ENCODE measurements around the gene CACNA1B. TPM values are rescaled to one million over a fixed set of nuclear protein-coding genes. Genes with fewer than 3 reads are reported as not detected.
"Not testable (repeated sequence)": the region's sequence is repeated elsewhere in the genome, so short reads cannot be mapped to it uniquely, and the experiment has no call there.

The CACNA1B gene
- under 0.01 and 0.07 TPM in 2 replicates for total RNA-seq

GRCh38 chr9:137877506-137878122, at the start of gene CACNA1B:
TSS of gene CACNA1B (plus strand) at chr9:137877782. CDS start at chr9:137877934, 152 bp downstream.
- peak within 1 kb of the TSS; percentile 27 for H3K4me3 ChIP-seq (ENCODE audit: low read depth, low read length)

GRCh38 chr9:137827908-137828526, 49.6 kb upstream of the CACNA1B start:
- no peak overlapping the region for H3K4me3 ChIP-seq (ENCODE audit: low read depth, low read length)
- TF ChIP-seq, protein P1, sequence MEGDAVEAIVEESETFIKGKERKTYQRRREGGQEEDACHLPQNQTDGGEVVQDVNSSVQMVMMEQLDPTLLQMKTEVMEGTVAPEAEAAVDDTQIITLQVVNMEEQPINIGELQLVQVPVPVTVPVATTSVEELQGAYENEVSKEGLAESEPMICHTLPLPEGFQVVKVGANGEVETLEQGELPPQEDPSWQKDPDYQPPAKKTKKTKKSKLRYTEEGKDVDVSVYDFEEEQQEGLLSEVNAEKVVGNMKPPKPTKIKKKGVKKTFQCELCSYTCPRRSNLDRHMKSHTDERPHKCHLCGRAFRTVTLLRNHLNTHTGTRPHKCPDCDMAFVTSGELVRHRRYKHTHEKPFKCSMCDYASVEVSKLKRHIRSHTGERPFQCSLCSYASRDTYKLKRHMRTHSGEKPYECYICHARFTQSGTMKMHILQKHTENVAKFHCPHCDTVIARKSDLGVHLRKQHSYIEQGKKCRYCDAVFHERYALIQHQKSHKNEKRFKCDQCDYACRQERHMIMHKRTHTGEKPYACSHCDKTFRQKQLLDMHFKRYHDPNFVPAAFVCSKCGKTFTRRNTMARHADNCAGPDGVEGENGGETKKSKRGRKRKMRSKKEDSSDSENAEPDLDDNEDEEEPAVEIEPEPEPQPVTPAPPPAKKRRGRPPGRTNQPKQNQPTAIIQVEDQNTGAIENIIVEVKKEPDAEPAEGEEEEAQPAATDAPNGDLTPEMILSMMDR (conservative IDR thresholded peaks at IDR 0.05; ENCODE audit: low read depth, low read length), result no peak
- no peak for DNase-seq (ENCODE audit: low read depth)

More at GRCh38 chr9:137877506-137878122, at the start of gene CACNA1B:
- DNase-seq (ENCODE audit: low read depth), result not testable (repeated sequence)

- DNase-seq (ENCODE audit: low read depth), result no peak
- H3K4me3 ChIP-seq (ENCODE audit: low read depth, low read length), result no peak overlapping the region
- TF ChIP-seq, protein P1 (conservative IDR thresholded peaks at IDR 0.05; ENCODE audit: low read depth, low read length), result no peak
These were observed 48.9 kb upstream of the CACNA1B start for GRCh38 chr9:137828527-137829259.

DNA sequence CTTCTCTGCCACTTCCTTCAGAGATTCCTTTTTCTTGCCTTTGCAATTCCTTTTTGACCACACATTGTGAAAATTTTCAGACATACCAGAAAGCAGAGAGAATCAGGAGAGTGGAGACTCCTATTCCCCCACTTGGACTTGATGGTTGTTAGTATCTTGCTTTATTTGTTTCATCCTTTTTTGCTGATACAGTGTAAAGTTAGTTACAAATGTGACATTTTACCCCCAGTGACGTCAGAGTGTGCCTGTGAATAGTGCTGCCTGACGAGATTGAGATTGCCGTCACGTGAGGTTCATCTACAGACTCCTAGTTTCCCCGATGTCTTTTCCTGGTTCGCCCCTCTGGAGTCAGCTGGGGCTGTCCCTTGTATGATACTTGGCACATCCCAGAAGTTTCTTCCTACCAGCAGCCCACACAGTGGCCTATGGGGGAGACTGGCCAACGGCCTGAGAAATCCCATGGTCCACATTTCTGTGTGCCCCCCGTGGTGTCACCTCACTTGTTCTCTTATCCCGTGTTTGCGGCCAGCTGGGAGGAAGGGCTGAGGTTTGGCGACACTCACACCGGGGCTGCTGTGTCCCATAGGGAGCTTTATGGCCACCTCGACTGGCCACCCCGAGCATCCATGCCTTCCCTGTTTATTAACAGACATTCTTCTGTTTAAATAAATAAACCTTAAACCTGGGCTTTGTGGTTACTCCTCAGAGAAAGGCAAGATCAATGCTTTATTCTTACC, 48.2 kb upstream of the CACNA1B start:
- no peak for DNase-seq (ENCODE audit: low read depth)
- no peak overlapping the region for H3K4me3 ChIP-seq (ENCODE audit: low read depth, low read length)
- TF ChIP-seq, protein P1 (conservative IDR thresholded peaks at IDR 0.05; ENCODE audit: low read depth, low read length), result no peak

GRCh38 chr9:137832191-137832700, 45.3 kb upstream of the CACNA1B start:
- TF ChIP-seq, protein P1 (conservative IDR thresholded peaks at IDR 0.05; ENCODE audit: low read depth, low read length), result no peak
- no peak for DNase-seq (ENCODE audit: low read depth)
- no peak overlapping the region for H3K4me3 ChIP-seq (ENCODE audit: low read depth, low read length)

- H3K4me3 ChIP-seq (ENCODE audit: low read depth, low read length), result no peak overlapping the region
- TF ChIP-seq, protein P1 (conservative IDR thresholded peaks at IDR 0.05; ENCODE audit: low read depth, low read length), result no peak
- no peak for DNase-seq (ENCODE audit: low read depth)
These were observed 44.6 kb upstream of the CACNA1B start for GRCh38 chr9:137832830-137833590.
